Measurements from ENCODE around the gene RAD51.

- TF ChIP-seq POLR2A (IDR thresholded peaks at IDR 0.05; ENCODE audit: low read length) (no peak), GATA1 (IDR thresholded peaks at IDR 0.05; ENCODE audit: low read depth, low read length) (no peak)
Measured at GRCh38 chr15:40722354-40722753, 27.4 kb downstream of the RAD51 start.

All from erythroblast (primary cell).